ENCODE data around the gene HDHD5.

- TF ChIP-seq POLR2A (IDR thresholded peaks at IDR 0.05) (no peak), CTCF (IDR thresholded peaks at IDR 0.05) (no peak)
These were observed 8.4 kb upstream of the HDHD5 start for GRCh38 chr22:17167486-17167885.

All from thyroid gland (tissue), 4 donors.